Ramos (cell line): ENCODE results near the gene SH2D1A.

Source experiments
- in situ Hi-C: fragments of 300-500 bp; cut with MboI; formaldehyde crosslinking; loops from one replicate; pipeline ENCODE4 v1.14.3; 2022; ENCODE audit warnings: low sequenced_read_pairs; ENCODE audit not compliant: unreplicated experiment

The SH2D1A gene

DNA sequence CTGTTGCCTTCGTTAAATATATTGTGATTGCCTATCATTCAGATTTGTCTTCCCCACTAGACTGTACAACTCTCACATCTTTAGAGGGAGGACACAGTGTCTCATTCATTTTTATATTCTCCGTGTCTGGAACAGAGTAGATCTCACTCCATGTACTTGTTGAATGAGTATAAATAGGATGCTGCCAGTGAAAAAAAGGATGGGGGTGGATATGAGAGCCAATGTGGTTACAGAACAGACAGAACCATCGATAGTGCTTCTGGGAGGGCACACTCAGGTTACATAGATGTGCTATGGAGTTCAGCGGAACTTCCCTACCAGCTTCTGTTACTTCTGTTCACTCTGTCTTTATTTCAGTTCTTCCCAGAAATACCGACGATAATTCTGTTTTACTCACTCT is 66.9 kb downstream of the SH2D1A start:
- in situ Hi-C loops: no loop called here

DNA sequence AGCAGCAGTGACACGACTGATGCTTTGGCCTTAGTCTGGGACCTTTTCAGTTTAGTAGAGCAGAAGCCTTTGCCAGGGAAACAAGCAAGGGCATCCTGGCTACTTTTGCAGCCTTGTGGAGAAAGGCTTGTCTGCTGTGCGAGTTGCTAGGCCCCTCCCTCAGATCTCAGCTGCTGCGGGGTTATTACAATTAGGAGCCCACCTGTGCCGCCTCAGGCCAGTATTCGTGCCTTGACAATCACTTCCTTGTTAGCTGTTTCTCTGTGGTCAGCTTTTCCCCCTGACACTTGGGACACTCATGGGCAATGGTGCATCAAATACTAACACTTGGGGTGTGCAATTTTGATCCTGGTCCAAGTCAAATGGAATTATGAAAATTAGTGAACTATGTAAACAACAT is 67.9 kb downstream of the SH2D1A start:
- in situ Hi-C loops: no loop called here

DNA sequence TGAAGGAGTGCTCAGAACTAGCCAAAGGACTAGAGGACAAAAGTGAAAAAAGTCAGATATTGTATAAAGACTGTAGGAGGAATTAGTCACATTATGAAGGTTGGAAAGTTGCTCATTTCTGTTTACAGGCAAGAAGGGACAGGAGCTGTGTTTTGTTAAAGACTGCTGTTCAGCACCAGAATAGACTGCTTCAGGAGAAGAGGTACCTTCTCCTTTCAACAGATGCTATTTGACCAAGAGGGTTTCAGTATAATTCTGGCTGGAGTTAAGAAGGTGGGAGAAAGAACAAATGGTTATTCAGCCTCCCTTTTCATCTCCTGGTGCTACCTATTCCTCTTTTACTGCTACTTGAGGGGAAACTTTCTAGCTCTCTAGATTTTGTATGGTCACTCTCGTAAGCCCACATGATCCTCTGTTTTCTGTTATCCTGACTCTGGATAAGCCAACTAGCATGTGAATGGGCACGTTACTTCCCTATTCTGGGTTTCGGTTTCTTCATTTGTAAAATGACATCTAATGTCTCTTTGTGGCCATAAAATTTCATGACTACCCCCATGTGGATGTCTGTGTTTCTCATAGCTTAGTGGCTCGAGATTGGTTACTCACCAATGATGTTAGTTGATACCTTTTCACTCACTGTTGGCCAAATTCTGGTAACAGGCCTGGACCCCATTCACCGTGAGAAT is 68.9 kb downstream of the SH2D1A start:
- in situ Hi-C loops: no loop called here

DNA sequence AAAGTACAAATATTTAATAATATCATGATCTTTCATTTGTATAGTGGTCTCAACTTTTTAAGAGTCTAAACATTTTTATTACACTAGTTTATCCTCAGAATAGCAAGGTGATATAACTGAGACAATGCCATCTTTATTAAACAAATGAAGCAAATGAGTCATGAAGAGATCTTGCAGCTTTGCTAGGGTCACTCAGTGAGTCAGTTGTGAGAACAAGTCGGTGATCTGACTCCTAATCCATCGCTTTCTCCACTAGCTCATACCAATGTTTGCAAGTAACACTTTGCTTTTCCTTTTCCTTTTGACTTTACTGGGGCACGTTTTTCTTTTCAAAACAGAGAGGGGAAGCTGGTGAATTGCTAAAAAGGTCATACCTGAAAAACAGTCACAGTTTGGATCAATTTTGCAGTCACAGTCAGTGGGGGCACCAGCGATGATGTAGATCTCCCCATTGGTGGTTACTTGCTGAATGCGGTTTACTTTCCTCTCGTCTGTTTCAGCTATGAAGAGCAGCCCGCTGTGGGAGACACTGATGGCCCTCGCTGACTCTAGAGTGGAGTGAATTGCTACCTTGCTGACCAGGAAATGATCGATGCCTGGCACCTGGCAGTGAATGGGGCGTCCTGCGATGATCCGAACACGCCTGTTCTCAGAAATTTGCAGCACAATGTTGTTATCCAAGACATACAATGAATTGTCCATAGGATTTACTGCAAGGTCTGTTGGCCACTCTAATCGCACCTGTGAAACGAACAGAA is 75.7 kb downstream of the SH2D1A start:
- in situ Hi-C loops: no loop called here
